Stimulated activated CD4-positive, alpha-beta T cell treated with anti-CD3 and anti-CD28 coated beads, Interleukin-2, amount 100 ng/mL, for 4 hours (primary cell): Measurements from ENCODE around the gene GPRC5C.
"Not testable (repeated sequence)": the region's sequence is repeated elsewhere in the genome, so short reads cannot be mapped to it uniquely, and the experiment has no call there.

Source experiments
- DNase-seq: peaks from one replicate; pipeline ENCODE4 v3.0.0-alpha.2; 2020; ENCODE audit warnings: low read depth

The GPRC5C gene

GRCh38 chr17:74474043-74474792 is 42.3 kb downstream of the GPRC5C start:
- no peak for DNase-seq

DNA sequence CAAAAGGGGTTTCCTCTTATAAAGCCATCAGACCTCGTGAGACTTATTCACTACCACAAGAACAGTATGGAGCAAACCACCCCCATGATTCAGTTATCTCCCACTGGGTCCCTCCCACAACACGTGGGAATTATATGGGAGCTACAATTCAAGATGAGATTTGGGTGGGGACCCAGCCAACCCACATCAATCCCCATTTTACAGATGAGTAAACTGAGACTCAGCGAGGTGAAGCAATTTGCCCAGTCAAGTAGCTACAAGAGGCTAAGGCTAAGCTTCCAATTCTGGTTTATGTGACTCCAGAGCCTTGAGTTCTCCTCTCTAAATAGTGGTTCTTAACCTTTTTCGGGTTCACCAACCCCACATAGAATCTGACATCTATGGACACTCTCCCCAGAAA is 43.3 kb downstream of the GPRC5C start:
- DNase-seq: no peak

- no peak for DNase-seq
Observed at GRCh38 chr17:74477411-74477810, 45.5 kb downstream of the GPRC5C start.

GRCh38 chr17:74478420-74479100 is 46.7 kb downstream of the GPRC5C start:
- DNase-seq: peak; percentile 39

GRCh38 chr17:74480290-74480689 is 48.4 kb downstream of the GPRC5C start:
- DNase-seq: no peak

DNA sequence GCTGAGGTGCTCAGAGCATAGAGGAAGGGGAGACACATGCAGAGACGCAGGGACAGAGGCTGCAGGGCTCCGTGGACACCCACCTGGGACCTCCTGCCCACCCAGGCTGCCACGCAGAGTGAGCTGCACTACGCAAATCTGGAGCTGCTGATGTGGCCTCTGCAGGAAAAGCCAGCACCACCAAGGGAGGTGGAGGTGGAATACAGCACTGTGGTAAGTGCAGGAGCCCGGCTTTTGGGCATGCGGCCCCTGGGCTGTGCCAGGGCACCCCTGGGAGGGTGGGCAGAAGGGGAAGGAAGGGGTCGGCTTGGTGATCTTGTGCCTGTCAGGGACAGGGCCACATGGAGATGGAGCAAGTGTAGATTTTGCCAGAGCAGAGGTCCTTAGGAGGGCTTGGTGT is 49.7 kb downstream of the GPRC5C start:
- no peak for DNase-seq

DNA sequence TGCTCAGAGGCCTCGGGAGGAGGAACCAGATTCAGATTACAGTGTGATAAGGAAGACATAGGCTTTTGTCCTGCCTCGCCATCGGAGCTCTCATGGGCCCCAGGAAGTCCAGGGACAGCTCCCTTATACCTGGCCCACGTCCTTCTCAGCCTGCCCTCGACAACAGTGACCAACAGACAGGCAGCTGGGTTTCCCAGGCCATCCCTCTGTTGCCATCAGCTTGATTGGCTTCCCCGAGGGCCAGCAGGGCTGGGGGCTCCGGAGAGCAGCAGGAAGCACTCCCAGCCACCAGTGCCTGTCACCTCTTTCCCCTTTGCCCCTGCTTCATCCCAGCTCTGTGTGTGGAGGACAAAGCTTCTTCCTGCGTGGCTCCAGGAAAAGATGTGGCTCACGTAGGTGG is 52.2 kb downstream of the GPRC5C start:
- DNase-seq: no peak

- DNase-seq: no peak
Observed at GRCh38 chr17:74485022-74485743, 53.3 kb downstream of the GPRC5C start.

DNA sequence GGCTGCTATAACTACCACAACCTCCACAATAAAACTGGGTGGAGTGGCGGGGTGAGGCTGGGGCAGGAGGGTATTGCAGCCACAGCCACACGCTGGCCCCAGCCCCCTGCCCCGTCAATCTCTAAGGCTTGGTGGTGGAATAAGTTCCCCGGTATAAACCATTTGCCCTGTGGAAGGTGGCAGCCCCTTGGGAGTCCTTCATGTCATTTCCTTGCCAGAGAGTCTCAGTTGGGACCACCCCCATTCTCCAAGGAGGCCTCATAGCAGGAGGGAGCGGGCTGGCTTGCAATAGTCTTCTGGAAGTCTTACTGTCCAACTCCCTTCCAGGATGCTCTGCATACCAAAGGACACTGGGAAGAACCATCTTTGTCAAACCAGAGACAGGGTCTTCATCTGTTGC is 54.0 kb downstream of the GPRC5C start:
- DNase-seq: no peak

GRCh38 chr17:74488276-74488675 is 56.4 kb downstream of the GPRC5C start:
- DNase-seq: not testable (repeated sequence)

- no peak for DNase-seq
Observed at GRCh38 chr17:74490716-74491115, 58.8 kb downstream of the GPRC5C start.

GRCh38 chr17:74491626-74492025 is 59.7 kb downstream of the GPRC5C start:
- DNase-seq: no peak

GRCh38 chr17:74493331-74493833 is 61.5 kb downstream of the GPRC5C start:
- DNase-seq: peak; percentile 52
